GM23248 (cell line): Measurements from ENCODE around the gene CYREN.

Experiments used
- EZH2 ChIP-seq: fragments of 200-600 bp; sonication (generic); IDR thresholded peaks from 2 replicates; pipeline ENCODE4 v1.6.1; 2018; ENCODE audit warnings: antibody characterized with exemption, mild to moderate bottlenecking; ENCODE audit not compliant: insufficient read depth, poor library complexity, severe bottlenecking
- EZH2phosphoT487 ChIP-seq: fragments of 200-600 bp; sonication (generic); IDR thresholded peaks from 2 replicates; pipeline ENCODE4 v1.6.1; 2018; ENCODE audit warnings: antibody characterized with exemption, moderate library complexity, mild to moderate bottlenecking, low read depth; ENCODE audit not compliant: insufficient read depth

GRCh38 chr7:135215180-135215579 lies 44.7 kb upstream of the CYREN start:
- TF ChIP-seq EZH2phosphoT487 = no peak
- TF ChIP-seq EZH2 = no peak
